HG03378 (cell line): Measurements from ENCODE around the gene THY1.
"Not testable (repeated sequence)": the region's sequence is repeated elsewhere in the genome, so short reads cannot be mapped to it uniquely, and the experiment has no call there.

Experiments used
- ATAC-seq: cut with Tn5 transposase; IDR thresholded peaks from one replicate; pipeline ENCODE4 v1.9.1; 2021; ENCODE audit warnings: mild to moderate bottlenecking, moderate library complexity; ENCODE audit not compliant: unreplicated experiment

Gene THY1

GRCh38 chr11:119389611-119390254 is 33.2 kb downstream of the THY1 start:
- no peak for ATAC-seq

- no peak for ATAC-seq
Observed at GRCh38 chr11:119388103-119388502, 34.9 kb downstream of the THY1 start.

GRCh38 chr11:119384332-119384731 is 38.6 kb downstream of the THY1 start:
- no peak for ATAC-seq

- ATAC-seq = not testable (repeated sequence)
Observed at GRCh38 chr11:119382513-119382912, 40.5 kb downstream of the THY1 start.

GRCh38 chr11:119382101-119382500 is 40.9 kb downstream of the THY1 start:
- ATAC-seq = no peak

GRCh38 chr11:119381181-119381988 is 41.6 kb downstream of the THY1 start, which contains the start of gene USP2:
Gene USP2, minus strand, starts transcription at chr11:119381690. Its CDS starts 8,210 bp downstream, at chr11:119373480.
- peak; percentile 90 for ATAC-seq

GRCh38 chr11:119380827-119381180 is 42.2 kb downstream of the THY1 start:
- ATAC-seq = no peak

- ATAC-seq = no peak
Observed at GRCh38 chr11:119380160-119380826, 42.7 kb downstream of the THY1 start.

- ATAC-seq = no peak
Observed at GRCh38 chr11:119378851-119379465, 44.0 kb downstream of the THY1 start.

- no peak for ATAC-seq
Observed at GRCh38 chr11:119377961-119378667, 44.9 kb downstream of the THY1 start.

GRCh38 chr11:119377112-119377901 is 45.7 kb downstream of the THY1 start:
- no peak for ATAC-seq

- no peak for ATAC-seq
Observed at GRCh38 chr11:119376197-119376847, 46.6 kb downstream of the THY1 start.

- ATAC-seq = no peak
Observed at GRCh38 chr11:119375337-119376196, 47.4 kb downstream of the THY1 start.

GRCh38 chr11:119374632-119375336 is 48.2 kb downstream of the THY1 start:
- ATAC-seq = no peak

GRCh38 chr11:119373921-119374631 is 48.9 kb downstream of the THY1 start:
- no peak for ATAC-seq

GRCh38 chr11:119373059-119373920 is 49.7 kb downstream of the THY1 start:
- no peak for ATAC-seq
